OCI-LY1 (cell line): ENCODE results near the gene CAPN3.

Source experiments
- H2AFZ ChIP-seq: fragments of 200-600 bp; sonication (generic), shearing (Covaris generic); 2 replicates; pipeline ENCODE4 v1.6.0; 2014; ENCODE audit warnings: antibody characterized with exemption, mild to moderate bottlenecking, low read length
- H3F3A ChIP-seq: fragments of 200-600 bp; sonication (generic), shearing (Covaris generic); 2 replicates; pipeline ENCODE4 v1.6.0; 2014; ENCODE audit warnings: mild to moderate bottlenecking, antibody characterized with exemption, low read length, moderate library complexity; ENCODE audit not compliant: insufficient read depth
- H3K27ac ChIP-seq: fragments of 200-600 bp; sonication (generic); 2 replicates; pipeline ENCODE4 v1.5.1; 2014; ENCODE audit warnings: low read length, mixed run types, mild to moderate bottlenecking, low read depth; ENCODE audit not compliant: poor library complexity, severe bottlenecking
- H3K27me3 ChIP-seq: fragments of 200-600 bp; sonication (generic); 2 replicates; pipeline ENCODE4 v1.6.0; 2014; ENCODE audit warnings: antibody characterized with exemption, mild to moderate bottlenecking, low read length, moderate library complexity; ENCODE audit not compliant: insufficient read depth
- H3K36me3 ChIP-seq: fragments of 200-600 bp; sonication (generic); 2 replicates; pipeline ENCODE4 v1.6.1; 2014; ENCODE audit warnings: mild to moderate bottlenecking, antibody characterized with exemption, low read length, moderate library complexity, mixed read lengths; ENCODE audit not compliant: insufficient read depth
- H3K4me1 ChIP-seq: fragments of 200-600 bp; sonication (generic); 2 replicates; pipeline ENCODE4 v1.5.1; 2014; ENCODE audit warnings: mild to moderate bottlenecking, low read length, moderate library complexity; ENCODE audit not compliant: insufficient read depth, severe bottlenecking
- H3K4me2 ChIP-seq: fragments of 200-600 bp; sonication (generic), shearing (Covaris generic); 2 replicates; pipeline ENCODE4 v1.6.1; 2014; ENCODE audit warnings: low read length
- H3K4me3 ChIP-seq: fragments of 200-600 bp; sonication (generic); 2 replicates; pipeline ENCODE4 v1.5.1; 2014; ENCODE audit warnings: low read length, low read depth, mild to moderate bottlenecking, mixed read lengths; ENCODE audit not compliant: poor library complexity, severe bottlenecking
- H3K79me2 ChIP-seq: fragments of 200-600 bp; shearing (Covaris generic); 2 replicates; pipeline ENCODE4 v1.6.1; 2016; ENCODE audit warnings: mixed run types, low read length, mixed read lengths; ENCODE audit not compliant: insufficient read depth
- H3K9ac ChIP-seq: fragments of 200-600 bp; sonication (generic), shearing (Covaris generic); 2 replicates; pipeline ENCODE4 v1.6.1; 2014; ENCODE audit warnings: mild to moderate bottlenecking, low read length, mixed read lengths
- H3K9me2 ChIP-seq: fragments of 200-600 bp; sonication (generic), shearing (Covaris generic); 2 replicates; pipeline ENCODE4 v1.6.1; 2014; ENCODE audit warnings: low read depth, mild to moderate bottlenecking, low read length, mixed read lengths
- H3K9me3 ChIP-seq: fragments of 200-600 bp; shearing (Covaris generic); 2 replicates; pipeline ENCODE4 v1.6.1; 2014; ENCODE audit warnings: low read length, mixed read lengths
- H4K20me1 ChIP-seq: fragments of 200-600 bp; sonication (generic), shearing (Covaris generic); 2 replicates; pipeline ENCODE4 v1.6.0; 2016; ENCODE audit warnings: mild to moderate bottlenecking, low read length; ENCODE audit not compliant: insufficient read depth
- CTCF ChIP-seq: fragments of 200-600 bp; sonication (generic), shearing (Covaris generic); IDR thresholded peaks from 2 replicates; pipeline ENCODE4 v1.5.1; 2017; ENCODE audit warnings: mild to moderate bottlenecking, antibody characterized with exemption, low read length, moderate library complexity, mixed read lengths
- EZH2 ChIP-seq: fragments of 200-600 bp; sonication (generic), shearing (Covaris generic); IDR thresholded peaks from 2 replicates; pipeline ENCODE4 v1.8.0; 2017; ENCODE audit warnings: borderline replicate concordance, mixed run types, mild to moderate bottlenecking, antibody characterized with exemption, low read length, moderate library complexity, mixed read lengths

The CAPN3 gene

GRCh38 chr15:42359249-42359648 is at the start of gene CAPN3:
Gene CAPN3 (plus strand): TSS chr15:42359501. CDS start chr15:42359806, 305 bp downstream.
- Histone ChIP-seq H3K27me3 (no peaks in the 10 kb centered on the region), H3K79me2 (no peaks in the 10 kb centered on the region), H3K4me2 (no peak within 1 kb of the TSS), H3K4me1 (no peaks in the 10 kb centered on the region), H3K4me3 (no peak within 1 kb of the TSS), H3K9me2 (no peaks in the 10 kb centered on the region), H3K9ac (no peak within 1 kb of the TSS), H2AFZ (no peak within 1 kb of the TSS), H3K27ac (no peak within 1 kb of the TSS), H4K20me1 (no peaks in the 10 kb centered on the region), H3F3A (no peaks in the 10 kb centered on the region), H3K36me3 (no peaks in the 10 kb centered on the region), H3K9me3 (no peaks in the 10 kb centered on the region)
- TF ChIP-seq EZH2 = no peak
- no peak for TF ChIP-seq CTCF

- TF ChIP-seq CTCF (no peak), EZH2 (no peak)
- no peak overlapping the region for H3K4me3 ChIP-seq
- H3K9ac ChIP-seq = no peak overlapping the region
- H4K20me1 ChIP-seq = no peaks in the 10 kb centered on the region
- H3K9me2 ChIP-seq = no peaks in the 10 kb centered on the region
- H3K4me1 ChIP-seq = no peaks in the 10 kb centered on the region
- H3K79me2 ChIP-seq = no peaks in the 10 kb centered on the region
- H2AFZ ChIP-seq = no peak overlapping the region
- no peak overlapping the region for H3K27ac ChIP-seq
- no peaks in the 10 kb centered on the region for H3K9me3 ChIP-seq
- H3K36me3 ChIP-seq = no peaks in the 10 kb centered on the region
- no peak overlapping the region for H3K4me2 ChIP-seq
- H3F3A ChIP-seq = no peaks in the 10 kb centered on the region
- H3K27me3 ChIP-seq = no peaks in the 10 kb centered on the region
These were observed 45.8 kb upstream of the CAPN3 start for GRCh38 chr15:42313463-42313862.

- no peaks in the 10 kb centered on the region for H3K79me2 ChIP-seq
These were observed 44.5 kb upstream of the CAPN3 start for GRCh38 chr15:42314818-42315217.

More at GRCh38 chr15:42314818-42315217, 44.5 kb upstream of the CAPN3 start:
- H3F3A ChIP-seq = no peaks in the 10 kb centered on the region
- no peak overlapping the region for H3K27ac ChIP-seq
- H3K9me3 ChIP-seq = no peaks in the 10 kb centered on the region
- no peak for TF ChIP-seq CTCF
- no peak for TF ChIP-seq EZH2
- H3K9ac ChIP-seq = no peak overlapping the region
- no peak overlapping the region for H3K4me2 ChIP-seq
- H3K27me3 ChIP-seq = no peaks in the 10 kb centered on the region
- H3K36me3 ChIP-seq = no peaks in the 10 kb centered on the region
- H3K4me3 ChIP-seq = no peak overlapping the region
- H3K9me2 ChIP-seq = no peaks in the 10 kb centered on the region
- no peaks in the 10 kb centered on the region for H3K4me1 ChIP-seq
- H4K20me1 ChIP-seq = no peaks in the 10 kb centered on the region
- no peak overlapping the region for H2AFZ ChIP-seq
